SK-N-SH treated with all-trans-retinoic acid at 6 μM for 48 hours (cell line): Measurements from ENCODE around the gene STX10.

Experiments
- ATAC-seq: fragments of 200-7000 bp; cut with Tn5 transposase; 3 replicates; pipeline ENCODE4 v1.9.1; 2020; ENCODE audit warnings: mild to moderate bottlenecking, moderate library complexity
- ARNTL ChIP-seq: fragments of 450-650 bp; formaldehyde crosslinking; IDR thresholded peaks from 2 replicates; pipeline ENCODE4 v1.5.0; 2020; ENCODE audit warnings: low read depth, mild to moderate bottlenecking, moderate library complexity, borderline replicate concordance
- BACH2 ChIP-seq: fragments of 250-450 bp; sonication (Bioruptor Pico); IDR thresholded peaks from 2 replicates; pipeline ENCODE4 v1.9.0; 2021; ENCODE audit warnings: mild to moderate bottlenecking, borderline replicate concordance
- ESRRG ChIP-seq: fragments of 250-450 bp; sonication (Bioruptor Pico); IDR thresholded peaks from 2 replicates; pipeline ENCODE4 v1.6.1; 2021; ENCODE audit warnings: mild to moderate bottlenecking
- GLIS3 ChIP-seq: fragments of 250-450 bp; sonication (Bioruptor Pico); IDR thresholded peaks from 2 replicates; pipeline ENCODE4 v1.5.0; 2020; ENCODE audit warnings: mild to moderate bottlenecking, moderate library complexity
- ISL1 ChIP-seq: fragments of 250-450 bp; sonication (Bioruptor Pico); IDR thresholded peaks from 2 replicates; pipeline ENCODE4 v2.1.2; 2022; ENCODE audit warnings: mild to moderate bottlenecking, moderate library complexity
- OSR1 ChIP-seq: fragments of 250-450 bp; sonication (Bioruptor Pico); IDR thresholded peaks from 2 replicates; pipeline ENCODE4 v1.8.0; 2022; ENCODE audit warnings: moderate library complexity, mild to moderate bottlenecking, inconsistent platforms
- PPARA ChIP-seq: fragments of 250-450 bp; sonication (Bioruptor Pico); IDR thresholded peaks from 2 replicates; pipeline ENCODE4 v1.5.0; 2020; ENCODE audit warnings: mild to moderate bottlenecking, borderline replicate concordance
- TCF4 ChIP-seq: fragments of 250-450 bp; sonication (Bioruptor Pico); IDR thresholded peaks from 2 replicates; pipeline ENCODE4 v1.8.0; 2021; ENCODE audit warnings: mild to moderate bottlenecking, moderate library complexity, borderline replicate concordance
- ZC3H10 ChIP-seq: fragments of 250-450 bp; sonication (Bioruptor Pico); IDR thresholded peaks from 2 replicates; pipeline ENCODE4 v1.5.1; 2021; ENCODE audit warnings: mild to moderate bottlenecking, moderate library complexity
- ZFP30 ChIP-seq: fragments of 450-650 bp; formaldehyde crosslinking; IDR thresholded peaks from 2 replicates; pipeline ENCODE4 v1.5.0; 2022; ENCODE audit warnings: mild to moderate bottlenecking, moderate library complexity
- ZNF565 ChIP-seq: fragments of 450-650 bp; formaldehyde crosslinking; conservative IDR thresholded peaks from 2 replicates; pipeline ENCODE4 v1.5.0; 2020; ENCODE audit warnings: low read depth, mild to moderate bottlenecking, moderate library complexity
- ZNF70 ChIP-seq: fragments of 450-650 bp; formaldehyde crosslinking; IDR thresholded peaks from 2 replicates; pipeline ENCODE4 v1.5.0; 2020; ENCODE audit warnings: mild to moderate bottlenecking, moderate library complexity
- TF ChIP-seq, protein P1 (sequence below): fragments of 250-450 bp; sonication (Bioruptor Pico); IDR thresholded peaks from 2 replicates; pipeline ENCODE4 v1.5.0; 2020; ENCODE audit warnings: mild to moderate bottlenecking, moderate library complexity
- TF ChIP-seq, protein P2 (sequence below): fragments of 250-450 bp; sonication (Bioruptor Pico); IDR thresholded peaks from 2 replicates; pipeline ENCODE4 v1.5.1; 2020; ENCODE audit warnings: low read depth, mild to moderate bottlenecking, moderate library complexity
- TF ChIP-seq, protein P3 (sequence below): fragments of 250-450 bp; sonication (Bioruptor Pico); IDR thresholded peaks from 2 replicates; pipeline ENCODE4 v1.5.1; 2021; ENCODE audit warnings: mild to moderate bottlenecking, moderate library complexity
- TF ChIP-seq, protein P4 (sequence below): fragments of 250-450 bp; sonication (Bioruptor Pico); IDR thresholded peaks from 2 replicates; pipeline ENCODE4 v1.8.0; 2021; ENCODE audit warnings: low read depth, mild to moderate bottlenecking, moderate library complexity, borderline replicate concordance

Gene STX10

DNA sequence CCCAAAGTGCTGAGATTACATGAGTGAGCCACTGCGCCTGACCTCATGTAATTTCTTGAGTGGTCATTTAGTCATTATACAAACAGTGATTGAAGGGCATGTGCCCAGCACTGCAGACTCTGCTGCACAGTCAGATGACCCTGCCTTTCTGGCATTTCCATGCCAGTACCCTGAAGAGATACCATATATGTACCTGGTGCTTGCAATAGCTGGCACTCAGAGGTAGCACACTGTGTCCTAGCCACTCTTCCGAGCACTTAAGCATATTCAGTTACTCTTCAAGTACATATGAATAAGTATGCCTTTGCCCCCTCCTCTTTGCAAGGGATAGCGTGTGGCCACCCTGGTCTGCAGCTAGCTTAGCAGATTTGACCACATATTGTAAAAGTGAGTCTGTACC, 15.5 kb downstream of the STX10 start:
- no peak for ATAC-seq

DNA sequence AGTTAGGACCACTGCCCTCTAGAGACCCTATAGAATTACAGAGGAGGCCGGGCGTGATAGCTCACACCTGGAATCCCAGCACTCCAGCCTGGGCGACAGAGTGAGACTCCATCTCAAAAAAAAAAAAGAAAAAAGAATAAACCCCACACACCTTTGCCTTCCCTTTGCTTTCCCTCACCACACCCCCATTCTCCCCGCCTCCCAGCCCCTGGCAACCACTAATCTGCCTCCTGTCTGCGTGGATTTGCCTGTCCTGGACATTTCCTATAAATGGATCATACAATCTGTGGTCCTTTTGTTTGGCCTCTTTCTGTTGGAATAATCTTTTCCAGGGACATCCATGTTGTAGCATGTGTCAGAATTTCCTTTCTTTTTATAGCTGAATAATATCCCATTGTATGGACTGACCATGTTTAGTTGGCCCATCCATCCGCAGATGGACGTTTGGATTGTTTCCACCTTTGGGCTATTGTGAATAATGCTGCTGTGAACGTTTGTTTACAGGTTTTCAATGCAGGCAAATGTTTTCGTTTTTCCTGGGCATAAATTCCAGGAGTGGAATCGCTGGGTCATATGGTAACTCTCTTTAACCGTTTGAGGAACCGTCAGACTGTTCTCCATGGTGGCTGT, 16.8 kb downstream of the STX10 start:
- ATAC-seq = no peak
- no peak for TF ChIP-seq ZC3H10 (CRISPR knock-in tag)
- TF ChIP-seq, protein P1, sequence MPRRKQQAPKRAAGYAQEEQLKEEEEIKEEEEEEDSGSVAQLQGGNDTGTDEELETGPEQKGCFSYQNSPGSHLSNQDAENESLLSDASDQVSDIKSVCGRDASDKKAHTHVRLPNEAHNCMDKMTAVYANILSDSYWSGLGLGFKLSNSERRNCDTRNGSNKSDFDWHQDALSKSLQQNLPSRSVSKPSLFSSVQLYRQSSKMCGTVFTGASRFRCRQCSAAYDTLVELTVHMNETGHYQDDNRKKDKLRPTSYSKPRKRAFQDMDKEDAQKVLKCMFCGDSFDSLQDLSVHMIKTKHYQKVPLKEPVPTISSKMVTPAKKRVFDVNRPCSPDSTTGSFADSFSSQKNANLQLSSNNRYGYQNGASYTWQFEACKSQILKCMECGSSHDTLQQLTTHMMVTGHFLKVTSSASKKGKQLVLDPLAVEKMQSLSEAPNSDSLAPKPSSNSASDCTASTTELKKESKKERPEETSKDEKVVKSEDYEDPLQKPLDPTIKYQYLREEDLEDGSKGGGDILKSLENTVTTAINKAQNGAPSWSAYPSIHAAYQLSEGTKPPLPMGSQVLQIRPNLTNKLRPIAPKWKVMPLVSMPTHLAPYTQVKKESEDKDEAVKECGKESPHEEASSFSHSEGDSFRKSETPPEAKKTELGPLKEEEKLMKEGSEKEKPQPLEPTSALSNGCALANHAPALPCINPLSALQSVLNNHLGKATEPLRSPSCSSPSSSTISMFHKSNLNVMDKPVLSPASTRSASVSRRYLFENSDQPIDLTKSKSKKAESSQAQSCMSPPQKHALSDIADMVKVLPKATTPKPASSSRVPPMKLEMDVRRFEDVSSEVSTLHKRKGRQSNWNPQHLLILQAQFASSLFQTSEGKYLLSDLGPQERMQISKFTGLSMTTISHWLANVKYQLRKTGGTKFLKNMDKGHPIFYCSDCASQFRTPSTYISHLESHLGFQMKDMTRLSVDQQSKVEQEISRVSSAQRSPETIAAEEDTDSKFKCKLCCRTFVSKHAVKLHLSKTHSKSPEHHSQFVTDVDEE (CRISPR knock-in tag) = no peak

More for the DNA sequence above, 15.5 kb downstream of the STX10 start:
- TF ChIP-seq ZNF70 (CRISPR knock-in tag) = no peak
- TF ChIP-seq ISL1 (CRISPR knock-in tag) = no peak
- TF ChIP-seq ESRRG (CRISPR knock-in tag) = no peak
- TF ChIP-seq, protein P2, sequence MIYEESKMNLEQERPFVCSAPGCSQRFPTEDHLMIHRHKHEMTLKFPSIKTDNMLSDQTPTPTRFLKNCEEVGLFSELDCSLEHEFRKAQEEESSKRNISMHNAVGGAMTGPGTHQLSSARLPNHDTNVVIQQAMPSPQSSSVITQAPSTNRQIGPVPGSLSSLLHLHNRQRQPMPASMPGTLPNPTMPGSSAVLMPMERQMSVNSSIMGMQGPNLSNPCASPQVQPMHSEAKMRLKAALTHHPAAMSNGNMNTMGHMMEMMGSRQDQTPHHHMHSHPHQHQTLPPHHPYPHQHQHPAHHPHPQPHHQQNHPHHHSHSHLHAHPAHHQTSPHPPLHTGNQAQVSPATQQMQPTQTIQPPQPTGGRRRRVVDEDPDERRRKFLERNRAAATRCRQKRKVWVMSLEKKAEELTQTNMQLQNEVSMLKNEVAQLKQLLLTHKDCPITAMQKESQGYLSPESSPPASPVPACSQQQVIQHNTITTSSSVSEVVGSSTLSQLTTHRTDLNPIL (CRISPR knock-in tag) = no peak
- TF ChIP-seq GLIS3 (CRISPR knock-in tag) = no peak
- TF ChIP-seq ZC3H10 (CRISPR knock-in tag) = no peak
- no peak for TF ChIP-seq ZFP30 (CRISPR knock-in tag)
- TF ChIP-seq BACH2 (CRISPR knock-in tag) = no peak
- TF ChIP-seq PPARA (CRISPR knock-in tag) = no peak
- TF ChIP-seq, protein P1 (CRISPR knock-in tag) = no peak
- TF ChIP-seq ARNTL = no peak

DNA sequence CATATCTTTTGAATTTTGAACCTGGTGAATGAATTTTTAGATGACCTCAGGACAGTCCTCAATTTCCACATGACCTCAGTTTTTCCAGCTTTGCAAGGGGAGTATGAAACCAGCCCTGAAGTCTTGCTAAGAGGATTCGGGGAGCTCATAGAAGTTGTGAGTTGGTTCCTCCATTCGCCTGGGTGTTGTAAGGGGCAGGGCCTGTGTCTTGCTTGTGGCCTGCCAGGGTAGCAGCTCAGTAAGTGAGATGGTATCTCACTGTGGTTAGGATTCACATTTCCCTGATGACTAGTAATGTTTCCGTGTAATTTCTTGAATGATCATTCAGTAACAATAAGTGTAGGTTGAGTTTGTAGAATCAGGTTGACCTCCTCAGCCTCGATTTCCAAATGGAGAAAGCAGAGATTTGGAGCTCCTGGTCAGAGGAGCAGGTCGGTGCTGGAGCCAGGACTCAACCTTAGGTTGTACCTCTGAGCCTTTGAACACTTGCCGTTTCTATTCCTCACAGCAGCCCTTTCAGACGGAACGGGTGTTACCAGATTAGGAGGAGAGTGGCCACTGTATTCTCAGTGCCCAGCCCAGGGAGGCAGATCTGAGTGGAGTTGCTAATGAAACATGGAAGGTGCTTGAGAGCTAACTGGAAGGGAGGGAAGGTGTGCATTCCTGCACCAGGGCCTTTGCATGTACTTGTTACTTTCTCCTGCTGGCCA, 17.5 kb downstream of the STX10 start:
- TF ChIP-seq, protein P3, sequence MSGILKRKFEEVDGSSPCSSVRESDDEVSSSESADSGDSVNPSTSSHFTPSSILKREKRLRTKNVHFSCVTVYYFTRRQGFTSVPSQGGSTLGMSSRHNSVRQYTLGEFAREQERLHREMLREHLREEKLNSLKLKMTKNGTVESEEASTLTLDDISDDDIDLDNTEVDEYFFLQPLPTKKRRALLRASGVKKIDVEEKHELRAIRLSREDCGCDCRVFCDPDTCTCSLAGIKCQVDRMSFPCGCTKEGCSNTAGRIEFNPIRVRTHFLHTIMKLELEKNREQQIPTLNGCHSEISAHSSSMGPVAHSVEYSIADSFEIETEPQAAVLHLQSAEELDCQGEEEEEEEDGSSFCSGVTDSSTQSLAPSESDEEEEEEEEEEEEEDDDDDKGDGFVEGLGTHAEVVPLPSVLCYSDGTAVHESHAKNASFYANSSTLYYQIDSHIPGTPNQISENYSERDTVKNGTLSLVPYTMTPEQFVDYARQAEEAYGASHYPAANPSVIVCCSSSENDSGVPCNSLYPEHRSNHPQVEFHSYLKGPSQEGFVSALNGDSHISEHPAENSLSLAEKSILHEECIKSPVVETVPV (CRISPR knock-in tag) = no peak
- TF ChIP-seq ZNF565 (CRISPR knock-in tag) = no peak
- TF ChIP-seq TCF4 (CRISPR knock-in tag) = no peak
- no peak for TF ChIP-seq ZC3H10 (CRISPR knock-in tag)
- TF ChIP-seq ZFP30 (CRISPR knock-in tag) = no peak
- no peak for TF ChIP-seq ZNF70 (CRISPR knock-in tag)
- TF ChIP-seq ESRRG (CRISPR knock-in tag) = no peak
- TF ChIP-seq OSR1 (CRISPR knock-in tag) = no peak
- TF ChIP-seq, protein P4, sequence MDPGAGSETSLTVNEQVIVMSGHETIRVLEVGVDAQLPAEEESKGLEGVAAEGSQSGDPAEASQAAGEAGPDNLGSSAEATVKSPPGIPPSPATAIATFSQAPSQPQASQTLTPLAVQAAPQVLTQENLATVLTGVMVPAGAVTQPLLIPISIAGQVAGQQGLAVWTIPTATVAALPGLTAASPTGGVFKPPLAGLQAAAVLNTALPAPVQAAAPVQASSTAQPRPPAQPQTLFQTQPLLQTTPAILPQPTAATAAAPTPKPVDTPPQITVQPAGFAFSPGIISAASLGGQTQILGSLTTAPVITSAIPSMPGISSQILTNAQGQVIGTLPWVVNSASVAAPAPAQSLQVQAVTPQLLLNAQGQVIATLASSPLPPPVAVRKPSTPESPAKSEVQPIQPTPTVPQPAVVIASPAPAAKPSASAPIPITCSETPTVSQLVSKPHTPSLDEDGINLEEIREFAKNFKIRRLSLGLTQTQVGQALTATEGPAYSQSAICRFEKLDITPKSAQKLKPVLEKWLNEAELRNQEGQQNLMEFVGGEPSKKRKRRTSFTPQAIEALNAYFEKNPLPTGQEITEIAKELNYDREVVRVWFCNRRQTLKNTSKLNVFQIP (CRISPR knock-in tag) = no peak
- peak; percentile 78 for ATAC-seq
